AG04449 (cell line): ENCODE measurements around the gene HELLS.
A peak's percentile ranks its signal among the peaks of the same experiment; 100 is the strongest.
"Not testable (repeated sequence)": the region's sequence is repeated elsewhere in the genome, so short reads cannot be mapped to it uniquely, and the experiment has no call there.

Experiments
- CTCF ChIA-PET: fragments of 350-600 bp; formaldehyde crosslinking; extraction: SDS; loops from one replicate; lab custom pipeline; 2021; ENCODE audit warnings: antibody characterized with exemption; lab: Yijun Ruan, JAX
- POLR2A ChIA-PET: fragments of 400-600, 350-600 bp; formaldehyde crosslinking; extraction: SDS; loops from one replicate; lab custom pipeline; 2020; ENCODE audit warnings: antibody characterized with exemption, inconsistent platforms; lab: Yijun Ruan, JAX
- DNase-seq: peaks from one replicate; pipeline ENCODE4 v3.0.0-alpha.2; 2010; ENCODE audit warnings: low read depth, low spot score
- H3K4me3 ChIP-seq: 2 replicates; pipeline ENCODE4 v1.5.1; 2011; ENCODE audit warnings: low read depth, mild to moderate bottlenecking, control low read depth, low read length
- TF ChIP-seq, protein P1 (sequence below): IDR thresholded peaks from one replicate; pipeline ENCODE4 v1.5.1; 2011; ENCODE audit warnings: mild to moderate bottlenecking, moderate library complexity, low read length, control low read depth, inconsistent platforms; ENCODE audit not compliant: insufficient read depth; ENCODE audit errors: missing control alignments

HELLS gene

DNA sequence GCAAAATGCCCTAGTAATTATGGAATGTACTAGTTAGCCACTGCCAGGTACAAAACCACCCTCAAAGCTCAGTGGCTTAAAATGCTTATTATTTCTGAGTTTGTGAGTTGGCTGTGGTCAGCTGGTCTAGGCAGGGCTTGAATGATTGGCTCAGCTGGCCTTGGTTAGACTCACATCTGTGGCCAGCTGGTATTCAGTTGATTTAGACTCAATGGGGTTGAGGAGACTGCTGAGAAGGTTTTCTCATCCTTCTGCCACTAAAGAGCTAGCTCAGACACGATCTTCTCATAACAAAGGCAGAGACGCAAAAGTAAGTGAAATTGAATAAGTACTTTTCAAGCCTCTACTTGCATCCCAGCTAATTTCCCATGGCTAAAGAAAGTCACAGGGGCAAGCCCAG lies 80.9 kb downstream of the HELLS start:
- TF ChIP-seq, protein P1, sequence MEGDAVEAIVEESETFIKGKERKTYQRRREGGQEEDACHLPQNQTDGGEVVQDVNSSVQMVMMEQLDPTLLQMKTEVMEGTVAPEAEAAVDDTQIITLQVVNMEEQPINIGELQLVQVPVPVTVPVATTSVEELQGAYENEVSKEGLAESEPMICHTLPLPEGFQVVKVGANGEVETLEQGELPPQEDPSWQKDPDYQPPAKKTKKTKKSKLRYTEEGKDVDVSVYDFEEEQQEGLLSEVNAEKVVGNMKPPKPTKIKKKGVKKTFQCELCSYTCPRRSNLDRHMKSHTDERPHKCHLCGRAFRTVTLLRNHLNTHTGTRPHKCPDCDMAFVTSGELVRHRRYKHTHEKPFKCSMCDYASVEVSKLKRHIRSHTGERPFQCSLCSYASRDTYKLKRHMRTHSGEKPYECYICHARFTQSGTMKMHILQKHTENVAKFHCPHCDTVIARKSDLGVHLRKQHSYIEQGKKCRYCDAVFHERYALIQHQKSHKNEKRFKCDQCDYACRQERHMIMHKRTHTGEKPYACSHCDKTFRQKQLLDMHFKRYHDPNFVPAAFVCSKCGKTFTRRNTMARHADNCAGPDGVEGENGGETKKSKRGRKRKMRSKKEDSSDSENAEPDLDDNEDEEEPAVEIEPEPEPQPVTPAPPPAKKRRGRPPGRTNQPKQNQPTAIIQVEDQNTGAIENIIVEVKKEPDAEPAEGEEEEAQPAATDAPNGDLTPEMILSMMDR, result no peak
- H3K4me3 ChIP-seq, result no peak overlapping the region
- ChIA-PET CTCF (interaction anchor here (1.3 kb wide), 1 partner anchor 11 kb away, joined by 4 read pairs; no protein-coding TSS in a partner anchor), POLR2A (no interaction called here)
- DNase-seq, result no peak

DNA sequence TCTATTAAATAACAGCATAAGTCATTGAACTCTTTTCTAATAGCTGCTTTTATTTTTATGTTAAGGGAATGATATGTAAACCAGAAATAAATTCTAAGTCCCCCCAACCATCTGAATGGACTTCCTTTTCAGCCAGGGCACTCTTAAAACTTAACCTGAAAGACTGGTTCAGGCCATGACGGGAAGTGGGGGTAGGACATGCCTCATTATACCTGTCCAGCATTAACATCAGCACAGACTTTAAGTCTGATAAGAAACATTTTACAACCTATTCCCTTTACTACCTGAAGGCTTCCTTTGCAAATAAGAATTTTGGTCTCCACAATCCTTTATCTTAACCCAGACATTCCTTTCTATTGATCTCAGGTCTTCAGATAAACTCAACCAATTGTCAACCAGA lies 81.9 kb downstream of the HELLS start:
- DNase-seq, result no peak
- no peak overlapping the region for H3K4me3 ChIP-seq
- POLR2A ChIA-PET, result no interaction called here
- TF ChIP-seq, protein P1, result no peak
- CTCF ChIA-PET, result no interaction called here

DNA sequence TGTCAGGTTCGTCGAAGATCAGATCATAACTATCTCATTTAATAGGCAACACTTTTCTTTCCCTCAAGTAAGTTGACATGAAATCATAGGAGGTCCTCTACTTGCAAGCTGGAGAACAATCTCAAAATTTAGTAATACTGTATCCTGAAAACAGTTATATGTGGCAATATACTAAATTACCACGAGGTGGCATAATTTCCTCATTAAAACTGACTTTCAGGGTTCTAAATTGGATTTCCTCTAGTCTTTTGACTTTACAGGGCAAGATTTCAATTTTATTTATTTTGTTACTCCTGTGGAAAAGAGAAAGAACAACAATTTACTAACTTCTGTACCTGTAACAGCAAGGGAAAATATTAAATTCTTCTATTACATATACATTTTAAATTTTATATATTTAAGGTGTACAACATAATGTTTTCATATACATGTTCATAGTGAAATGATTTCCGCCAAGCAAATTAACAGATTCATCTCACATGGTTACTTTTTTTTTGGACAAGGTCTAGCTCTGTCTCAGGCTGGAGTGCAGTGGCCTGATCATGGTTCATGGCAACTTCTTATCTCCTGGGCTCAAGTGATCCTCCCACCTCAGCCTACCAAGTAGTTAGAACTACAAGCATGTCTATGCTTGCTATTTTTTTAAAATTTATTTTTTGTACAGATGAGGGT lies 84.6 kb downstream of the HELLS start:
- TF ChIP-seq, protein P1, result peak; percentile 40
- CTCF ChIA-PET, result interaction anchor here (0.7 to 3.4 kb wide), 6 partner anchors 11 to 974 kb away, joined by 3 to 11 read pairs (median 4); no protein-coding TSS in a partner anchor
- POLR2A ChIA-PET, result no interaction called here
- H3K4me3 ChIP-seq, result no peak overlapping the region
- DNase-seq, result no peak

DNA sequence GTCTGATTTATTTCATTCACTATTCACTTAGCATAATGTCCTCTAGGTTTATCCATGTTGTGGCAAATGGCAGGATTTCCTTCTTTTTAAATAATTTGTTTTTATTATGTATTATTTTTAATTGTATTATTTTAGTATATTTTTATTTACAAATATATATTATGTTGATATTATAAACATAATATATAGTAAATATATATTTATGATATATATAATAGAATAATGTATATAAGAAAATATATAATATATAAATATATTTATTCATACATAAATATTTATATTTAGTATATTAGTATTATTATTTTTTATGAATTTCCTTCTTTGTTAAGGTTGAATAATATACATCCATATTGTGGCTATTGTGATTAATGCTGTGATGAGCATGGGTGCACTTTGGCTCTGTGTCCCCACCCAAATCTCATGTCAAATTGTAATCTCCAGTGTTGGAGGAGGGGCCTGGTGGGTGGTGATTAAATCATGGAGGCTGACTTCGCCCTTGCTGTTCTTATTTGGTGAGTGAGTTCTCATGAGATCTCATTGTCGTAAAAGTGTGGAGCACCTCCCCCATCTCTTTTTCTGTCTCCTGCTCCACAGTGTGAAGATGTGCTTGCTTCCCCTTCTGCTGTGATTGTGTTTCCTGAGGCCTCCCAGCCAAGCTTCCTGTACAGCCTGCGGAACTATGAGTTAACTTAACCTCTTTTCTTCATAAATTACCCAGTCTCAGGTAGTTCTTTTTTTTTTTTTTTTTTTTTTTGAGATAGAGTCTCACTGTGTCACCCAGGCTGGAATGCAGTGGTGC lies 85.7 kb downstream of the HELLS start:
- ChIA-PET POLR2A (no interaction called here), CTCF (interaction anchor here (0.7 to 3.4 kb wide), 3 partner anchors 10 to 612 kb away, joined by 3 to 11 read pairs (median 10); no protein-coding TSS in a partner anchor)
- no peak overlapping the region for H3K4me3 ChIP-seq
- DNase-seq, result no peak
- TF ChIP-seq, protein P1, result no peak

DNA sequence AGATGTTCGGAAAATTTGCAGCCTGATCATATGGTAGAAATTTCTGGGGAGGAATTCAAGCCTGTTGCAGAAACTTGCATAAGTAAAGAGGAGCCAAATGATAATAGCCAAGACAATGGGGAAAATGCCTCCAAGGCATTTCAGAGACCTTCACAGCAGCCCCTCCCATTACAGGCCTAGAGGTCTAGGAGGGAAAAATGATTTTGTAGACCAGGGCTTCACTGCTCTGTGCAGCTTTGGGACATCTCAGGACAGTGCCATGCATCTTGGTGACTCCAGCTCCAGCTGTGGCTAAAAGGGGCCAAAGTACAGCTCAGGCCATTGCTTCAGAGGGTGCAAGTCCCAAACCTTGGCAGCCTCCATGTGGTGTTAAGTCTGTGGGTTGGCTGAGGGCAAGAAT lies 87.4 kb downstream of the HELLS start:
- no peak overlapping the region for H3K4me3 ChIP-seq
- DNase-seq, result no peak
- CTCF ChIA-PET, result no interaction called here
- TF ChIP-seq, protein P1, result no peak
- POLR2A ChIA-PET, result no interaction called here

DNA sequence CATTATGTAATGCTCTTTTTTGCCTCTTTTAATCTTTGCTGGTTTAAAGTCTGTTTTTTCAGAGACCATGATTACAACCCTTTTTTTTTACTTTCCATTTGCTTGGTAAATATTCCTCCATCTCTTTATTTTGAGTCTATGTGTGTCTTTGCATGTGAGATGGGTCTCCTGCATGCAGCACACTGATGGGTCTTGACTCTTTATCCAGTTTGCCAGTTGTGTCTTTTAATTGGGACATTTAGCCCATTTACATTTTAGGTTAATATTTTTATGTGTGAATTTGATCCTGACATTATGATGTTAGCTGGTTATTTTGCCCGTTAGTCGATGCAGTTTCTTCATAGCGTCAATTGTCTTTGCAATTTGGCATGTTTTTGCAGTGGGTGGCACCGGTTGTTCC lies 92.5 kb downstream of the HELLS start:
- POLR2A ChIA-PET, result interaction anchor here (0.6 kb wide), 1 partner anchor 658 kb away, joined by 3 read pairs; no protein-coding TSS in a partner anchor
- not testable (repeated sequence) for DNase-seq, H3K4me3 ChIP-seq
- CTCF ChIA-PET, result interaction anchor here (1.6 kb wide), 1 partner anchor 12 kb away, joined by 4 read pairs; no protein-coding TSS in a partner anchor
